Measurements from ENCODE around the gene ICE2.
"Not testable (repeated sequence)": the region's sequence is repeated elsewhere in the genome, so short reads cannot be mapped to it uniquely, and the experiment has no call there.

The ICE2 gene

GRCh38 chr15:60442031-60442650 lies 36.8 kb downstream of the ICE2 start:
- no peak for DNase-seq

GRCh38 chr15:60441331-60441730 lies 37.6 kb downstream of the ICE2 start:
- DNase-seq = no peak

- no peak for DNase-seq
Observed at GRCh38 chr15:60438646-60439045, 40.3 kb downstream of the ICE2 start.

DNA sequence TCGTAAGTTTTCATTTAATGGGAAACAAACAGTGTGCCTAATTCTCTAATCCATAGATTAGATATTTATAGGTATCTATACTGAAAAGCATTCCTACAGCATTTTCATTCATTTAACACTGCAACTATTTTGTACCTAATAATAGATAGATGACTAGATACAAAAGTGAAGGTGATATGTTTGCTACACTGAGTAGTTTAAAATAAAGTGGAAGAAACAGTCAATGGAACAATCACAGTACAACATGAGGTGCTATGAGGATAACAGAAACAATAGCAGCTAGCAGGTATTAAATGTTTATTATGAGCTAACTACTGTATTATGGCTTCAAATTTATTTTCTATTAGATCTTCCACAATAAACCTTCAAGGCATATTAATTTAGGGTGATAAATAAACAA lies 50.0 kb downstream of the ICE2 start:
- no peak for DNase-seq

DNA sequence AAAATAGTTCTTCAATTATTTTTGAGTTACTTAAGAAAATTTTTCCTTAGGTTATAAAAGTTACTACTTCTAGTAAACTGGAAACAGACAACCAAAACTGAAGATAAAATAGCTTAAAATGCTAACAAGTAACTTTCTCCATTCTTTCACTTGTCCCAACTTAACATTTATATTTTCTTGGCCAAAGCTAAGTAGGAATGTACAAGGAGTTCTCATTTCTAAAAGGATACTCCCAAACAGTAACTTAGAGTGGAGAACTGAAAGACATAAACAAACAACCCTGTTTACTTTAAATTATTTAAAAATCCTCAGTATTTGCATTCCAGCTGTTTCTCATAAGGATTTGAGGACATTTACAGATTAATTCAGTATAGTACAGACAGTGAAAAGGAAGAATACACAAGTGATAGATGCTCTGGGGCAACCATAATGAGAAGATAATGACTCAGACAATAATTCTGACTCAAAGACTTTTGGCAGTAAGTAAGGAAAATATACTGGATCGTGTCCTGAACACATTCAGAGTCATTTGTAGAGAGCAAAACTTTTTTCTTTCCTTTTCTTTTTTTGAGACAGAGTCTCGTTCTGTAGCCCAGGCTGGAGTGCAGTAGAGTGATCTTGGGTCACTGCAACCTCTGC lies 52.0 kb downstream of the ICE2 start:
- no peak for DNase-seq

DNA sequence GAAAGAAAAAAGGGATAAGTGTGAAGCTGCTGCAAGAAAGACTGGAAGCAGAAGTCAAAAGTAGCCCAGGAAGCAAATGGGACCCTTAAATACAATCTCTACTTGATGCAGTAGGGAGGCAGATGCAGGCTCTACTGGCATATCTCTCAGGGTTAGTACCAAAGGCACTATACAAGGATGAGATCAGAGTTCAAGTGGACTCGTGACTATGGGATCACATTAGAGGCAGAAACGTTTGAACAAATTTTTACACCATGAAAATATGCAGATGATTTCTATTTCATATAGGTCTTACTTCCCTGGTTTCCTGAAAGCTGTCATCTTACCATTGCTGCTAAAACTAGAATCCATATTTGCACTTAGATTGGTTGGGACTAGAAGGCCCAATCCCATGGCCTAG lies 53.5 kb downstream of the ICE2 start:
- no peak for DNase-seq

- DNase-seq = no peak
Observed at GRCh38 chr15:60424006-60424405, 54.9 kb downstream of the ICE2 start.

- DNase-seq = no peak
Observed at GRCh38 chr15:60423537-60423936, 55.4 kb downstream of the ICE2 start.

DNA sequence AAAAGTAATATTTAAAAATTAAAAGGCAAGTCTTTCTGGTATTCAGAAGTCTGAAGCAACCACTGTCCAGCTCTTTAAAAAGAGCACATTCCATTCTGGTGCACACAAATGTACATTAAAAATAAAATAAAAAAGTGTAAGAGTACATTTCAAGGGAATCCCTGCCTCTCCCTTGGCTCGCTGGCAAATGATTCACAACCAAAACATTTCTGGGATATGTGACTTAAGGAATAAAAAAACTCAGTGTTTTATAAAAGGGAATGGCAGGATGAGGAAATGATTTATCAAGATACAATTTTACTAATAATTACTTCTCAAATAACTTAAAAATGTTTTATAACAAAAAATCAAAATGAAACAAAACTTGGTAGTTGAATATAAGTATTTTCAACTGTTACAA lies 57.4 kb downstream of the ICE2 start:
- DNase-seq = no peak

DNA sequence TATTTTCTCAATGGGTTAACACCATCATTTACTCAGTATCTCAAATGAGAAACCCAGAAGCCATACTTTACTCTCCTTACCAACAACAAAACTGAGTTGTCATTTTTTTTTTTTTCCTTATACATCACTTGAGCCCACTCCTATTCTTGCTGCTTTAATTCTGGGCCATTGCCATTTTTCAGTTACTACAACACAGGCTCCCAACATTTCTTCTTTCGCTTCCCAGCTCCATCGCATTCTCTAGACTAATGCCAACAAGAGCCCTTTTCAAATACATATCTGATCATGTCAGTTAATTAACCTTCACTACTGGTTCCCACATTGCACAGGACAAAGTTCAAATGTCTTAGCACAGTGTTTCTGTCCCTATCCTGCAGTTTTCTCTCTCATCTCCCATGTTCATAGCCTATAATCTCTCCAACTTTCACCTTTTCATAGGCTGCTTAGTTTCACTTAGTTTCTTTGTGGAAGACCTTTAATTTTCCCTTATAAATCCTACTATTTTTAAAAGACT lies 58.7 kb downstream of the ICE2 start:
- DNase-seq = no peak

DNA sequence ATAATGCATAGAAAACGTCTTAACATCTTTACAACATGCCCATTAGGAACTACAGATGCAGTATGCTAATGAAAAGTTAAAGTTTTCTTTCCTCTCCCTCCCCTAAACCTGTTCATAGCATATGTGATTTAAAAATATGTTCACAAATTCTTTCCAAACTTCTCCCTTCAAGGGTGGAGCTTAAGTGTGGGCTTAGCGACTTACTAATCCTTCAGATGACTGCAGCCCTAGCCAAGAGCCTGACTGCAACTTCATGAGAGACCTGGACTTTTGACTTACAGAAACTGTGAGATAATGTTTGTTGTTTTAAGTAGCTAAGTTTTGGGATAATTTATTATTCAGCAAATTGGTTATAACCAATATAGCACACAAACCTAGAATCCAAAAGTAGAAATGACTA lies 59.2 kb downstream of the ICE2 start:
- DNase-seq = no peak

- no peak for DNase-seq
Observed at GRCh38 chr15:60418096-60418495, 60.8 kb downstream of the ICE2 start.

DNA sequence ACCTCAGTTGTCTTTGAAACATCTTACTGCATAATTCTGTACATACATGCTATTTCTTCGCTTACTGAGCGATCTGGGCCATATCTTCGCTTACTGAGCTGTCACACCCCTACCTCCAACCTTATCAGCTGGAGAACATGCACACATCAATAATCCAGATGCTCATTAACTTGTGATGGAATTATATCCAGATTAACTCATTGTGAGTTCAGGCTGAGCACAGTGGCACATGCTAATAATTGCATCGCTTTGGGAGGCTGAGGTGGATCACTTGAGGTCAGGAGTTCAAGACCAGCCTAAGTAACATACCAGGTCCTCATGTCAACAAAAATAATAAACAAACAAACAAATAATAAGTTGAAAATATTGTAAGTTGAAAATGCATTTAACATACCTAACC lies 61.8 kb downstream of the ICE2 start:
- DNase-seq = no peak

DNA sequence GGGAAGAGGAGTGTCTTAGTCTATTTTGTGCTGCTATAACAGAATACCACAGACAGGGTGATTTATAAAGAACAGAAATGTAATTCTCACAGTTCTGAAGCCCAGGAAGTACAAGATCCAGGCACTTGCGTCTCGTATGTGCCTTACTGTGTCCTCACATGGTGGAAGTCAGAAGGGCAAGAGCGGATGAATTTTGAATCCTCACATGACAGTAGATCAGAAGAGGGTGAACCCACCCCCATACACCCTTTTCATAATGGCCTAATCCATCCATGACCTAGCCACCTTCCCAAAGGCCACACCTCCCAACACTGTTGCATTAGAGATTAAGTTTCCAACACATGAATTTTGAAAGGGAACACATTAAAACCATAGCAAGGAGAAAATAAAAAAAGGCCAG lies 62.5 kb downstream of the ICE2 start:
- DNase-seq = no peak

DNA sequence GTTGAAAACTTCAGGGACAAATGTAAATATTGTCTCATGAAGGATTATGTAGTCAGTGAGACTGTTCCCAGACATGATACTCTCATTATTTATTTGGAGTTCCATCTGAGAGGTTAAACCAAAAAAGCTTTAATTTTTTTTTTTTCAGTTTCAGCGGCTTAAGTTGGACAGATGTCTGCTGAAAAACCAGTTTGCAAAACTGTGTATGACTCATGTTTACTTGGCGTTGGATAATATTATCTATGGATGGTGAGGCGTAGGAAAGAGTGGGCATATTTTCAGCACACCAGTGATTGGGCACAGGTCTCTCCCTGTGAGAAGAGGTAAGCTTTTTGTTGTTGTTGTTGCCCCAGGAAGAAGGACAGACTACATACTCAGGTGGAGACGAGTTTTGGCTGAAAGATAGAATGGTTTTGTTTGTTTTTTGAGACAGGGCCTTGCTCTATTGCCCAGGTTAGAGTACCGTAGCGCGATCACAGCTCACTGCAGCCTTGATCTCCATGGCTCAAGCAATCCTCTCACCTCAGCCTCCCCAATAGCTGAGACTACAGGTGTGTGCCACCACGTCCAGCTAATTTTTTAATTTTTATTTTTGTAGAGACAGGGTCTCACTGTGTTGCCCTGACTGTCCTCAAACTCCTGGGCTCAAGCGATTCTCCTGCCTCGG lies 64.8 kb downstream of the ICE2 start:
- no peak for DNase-seq

- DNase-seq = no peak
Observed at GRCh38 chr15:60413231-60413824, 65.6 kb downstream of the ICE2 start.

DNA sequence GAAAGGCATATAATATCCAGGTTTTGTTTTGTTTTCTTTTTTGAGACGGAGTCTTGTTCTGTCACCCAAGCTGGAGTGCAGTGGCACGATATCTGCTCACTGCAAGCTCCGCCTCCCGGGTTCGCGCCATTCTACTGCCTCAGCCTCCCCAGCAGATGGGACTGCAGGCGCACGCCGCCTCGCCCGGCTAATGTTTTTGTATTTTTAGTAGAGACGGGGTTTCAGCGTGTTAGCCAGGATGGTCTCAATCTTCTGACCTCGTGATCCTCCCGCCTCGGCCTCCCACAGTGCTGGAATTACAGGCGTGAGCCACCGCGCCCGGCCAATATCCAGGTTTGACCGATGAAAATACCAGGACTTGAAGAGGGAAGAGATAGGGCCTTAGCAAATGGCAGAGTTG lies 66.1 kb downstream of the ICE2 start:
- DNase-seq = not testable (repeated sequence)

GRCh38 chr15:60411774-60412425 lies 67.0 kb downstream of the ICE2 start:
- no peak for DNase-seq

DNA sequence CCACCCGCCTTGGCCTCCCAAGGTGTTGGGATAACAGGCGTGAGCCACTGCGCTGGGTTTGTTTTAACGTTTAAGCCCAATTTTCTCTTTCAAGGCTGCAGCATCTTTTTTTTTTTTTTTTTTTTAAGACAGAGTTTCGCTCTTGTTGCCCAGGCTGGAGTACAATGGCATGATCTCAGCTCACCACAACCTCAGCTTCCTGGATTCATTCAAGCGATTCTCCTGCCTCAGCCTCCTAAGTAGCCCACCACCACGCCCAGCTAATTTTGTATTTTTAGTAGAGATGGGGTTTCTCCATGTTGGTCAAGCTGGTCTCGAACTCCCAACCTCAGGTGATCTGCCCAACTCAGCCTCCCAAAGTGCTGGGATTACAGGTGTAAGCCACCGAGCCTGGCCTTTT lies 68.6 kb downstream of the ICE2 start:
- not testable (repeated sequence) for DNase-seq

DNA sequence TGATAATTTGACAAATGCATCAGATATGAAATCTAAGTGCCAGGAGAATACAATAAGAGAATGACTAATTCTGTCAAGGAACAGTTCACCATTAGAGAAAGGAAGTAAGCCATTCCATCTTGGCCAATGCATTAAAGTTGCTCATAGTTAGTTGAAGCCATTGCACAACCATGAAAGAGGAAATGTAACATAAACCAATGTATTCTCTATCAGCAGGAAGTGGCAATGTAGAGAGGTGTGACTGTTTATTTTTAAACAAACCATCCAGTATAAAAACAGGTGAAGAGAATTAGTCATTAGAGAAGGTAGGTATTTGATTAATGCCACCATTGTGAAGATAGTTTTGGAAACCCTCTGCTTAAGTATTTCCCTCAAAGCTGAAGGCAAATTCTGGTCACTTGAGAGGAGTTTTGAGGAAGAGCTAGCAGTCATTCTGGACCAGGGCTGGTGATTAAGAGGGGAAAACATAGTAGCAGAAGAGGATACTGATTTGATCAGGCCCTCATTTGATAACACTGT lies 70.4 kb downstream of the ICE2 start:
- peak; percentile 91 for DNase-seq

GRCh38 chr15:60407415-60407805 lies 71.5 kb downstream of the ICE2 start:
- no peak for DNase-seq

- DNase-seq = no peak
Observed at GRCh38 chr15:60406513-60407414, 72.2 kb downstream of the ICE2 start.

All from AML-193 (cell line).